HUES48 (cell line): ENCODE measurements around the gene KLRC4.

ENCODE experiments used
- H3K27ac ChIP-seq: one replicate; pipeline ENCODE4 v1.7.0; 2013; ENCODE audit warnings: low read depth, low read length, inconsistent platforms
- H3K27me3 ChIP-seq: 2 replicates; pipeline ENCODE4 v1.6.1; 2013; ENCODE audit warnings: mild to moderate bottlenecking, low read length; ENCODE audit not compliant: control insufficient read depth, insufficient read depth
- H3K36me3 ChIP-seq: 2 replicates; pipeline ENCODE4 v1.6.1; 2013; ENCODE audit warnings: low read length; ENCODE audit not compliant: control insufficient read depth, insufficient read depth
- H3K4me1 ChIP-seq: 2 replicates; pipeline ENCODE4 v1.6.1; 2013; ENCODE audit warnings: mild to moderate bottlenecking, low read length; ENCODE audit not compliant: control insufficient read depth, insufficient read depth
- H3K4me3 ChIP-seq: 2 replicates; pipeline ENCODE4 v1.5.1; 2013; ENCODE audit warnings: mild to moderate bottlenecking, low read depth, low read length
- H3K9ac ChIP-seq: 2 replicates; pipeline ENCODE4 v1.6.1; 2013; ENCODE audit warnings: mild to moderate bottlenecking, low read depth, low read length, moderate library complexity
- H3K9me3 ChIP-seq: 2 replicates; pipeline ENCODE4 v1.6.1; 2013; ENCODE audit warnings: low read length; ENCODE audit not compliant: control insufficient read depth, insufficient read depth

Gene KLRC4

GRCh38 chr12:10366875-10367274, 42.7 kb downstream of the KLRC4 start:
- Histone ChIP-seq H3K4me1 (peaks cover 47% of the 10 kb centered on the region), H3K27me3 (no peaks in the 10 kb centered on the region), H3K9ac (no peak overlapping the region), H3K9me3 (0 out of 2 replicates have a peak, but pooled peaks cover 4% of the 10 kb centered on the region), H3K27ac (no peak overlapping the region), H3K36me3 (no peaks in the 10 kb centered on the region), H3K4me3 (no peak overlapping the region)

DNA sequence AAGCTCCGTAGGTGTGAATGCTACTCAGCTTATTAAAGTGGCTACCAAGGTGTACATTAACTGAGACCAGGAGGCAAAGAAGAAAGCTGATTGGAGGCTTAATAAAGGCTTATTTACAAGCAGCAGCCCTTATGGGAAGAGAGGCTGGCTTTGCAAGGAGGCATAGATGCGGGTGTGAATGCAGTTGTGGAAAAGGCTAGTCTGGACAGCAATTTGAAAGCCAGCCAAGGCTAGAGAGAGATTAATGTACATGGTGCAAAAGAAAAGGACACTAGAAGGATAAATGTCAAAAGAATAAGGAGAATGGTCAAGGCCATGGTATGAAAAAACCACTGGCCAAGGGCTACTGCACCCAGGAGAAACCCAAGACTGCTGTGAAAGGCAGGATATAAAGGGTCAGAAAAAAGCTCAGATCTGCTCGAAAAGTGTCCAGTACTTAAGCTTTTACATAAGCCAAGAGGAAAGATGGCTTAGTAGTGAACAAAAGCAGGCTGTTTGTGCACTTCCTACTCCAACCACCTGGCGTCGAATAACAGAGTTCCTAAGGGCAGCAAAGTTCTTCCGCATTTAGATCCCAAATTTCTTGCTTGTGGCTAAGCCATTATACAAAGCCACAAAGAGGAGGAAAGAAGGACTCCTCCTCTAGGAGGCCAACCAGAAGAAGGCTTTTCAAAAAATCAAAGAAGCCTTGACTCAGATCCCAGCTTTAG, 43.7 kb downstream of the KLRC4 start:
- Histone ChIP-seq H3K4me3 (peak overlapping the region; percentile 63), H3K4me1 (peaks cover 50% of the 10 kb centered on the region), H3K27me3 (no peaks in the 10 kb centered on the region), H3K27ac (peak overlapping the region; percentile 65), H3K9me3 (0 out of 2 replicates have a peak, but pooled peaks cover 4% of the 10 kb centered on the region), H3K9ac (no peak overlapping the region), H3K36me3 (no peaks in the 10 kb centered on the region)

DNA sequence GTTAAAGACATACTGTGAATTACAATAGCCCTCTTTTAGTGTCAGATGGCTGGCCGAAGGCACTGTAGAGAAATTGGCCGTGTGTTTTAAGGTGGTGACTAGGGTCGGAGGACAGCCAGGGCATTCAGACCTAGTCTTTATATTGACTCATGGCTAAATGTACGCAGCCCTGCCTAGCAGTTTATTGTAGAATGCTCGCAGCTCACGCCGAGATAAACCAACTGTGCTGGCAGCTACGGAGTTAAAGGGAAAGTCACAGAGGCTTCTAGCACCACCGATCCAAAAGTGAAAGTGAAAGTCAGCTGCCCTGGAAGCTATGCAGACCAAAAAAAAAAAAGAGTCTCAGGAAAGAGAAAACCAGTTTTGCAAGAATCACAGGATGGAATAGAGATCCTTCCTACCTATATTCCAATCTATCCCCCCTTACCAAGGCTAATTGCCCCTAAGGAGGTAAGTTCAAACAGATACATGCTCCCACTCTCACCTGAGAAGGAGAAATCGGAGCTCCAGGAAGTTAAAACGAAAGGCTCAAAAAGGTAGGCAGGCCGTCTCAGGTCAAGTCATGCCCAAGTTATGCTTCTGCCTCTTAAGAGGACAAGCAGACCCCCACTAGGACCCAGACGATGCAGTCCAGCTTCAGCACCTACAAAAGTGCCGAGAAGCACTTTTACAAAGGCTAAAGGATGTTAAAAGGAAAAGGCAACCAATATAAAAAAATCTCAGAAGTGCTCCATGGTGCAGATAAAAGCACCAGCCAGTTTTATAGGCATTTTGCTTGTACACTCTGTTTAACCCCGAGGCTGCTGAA, 44.5 kb downstream of the KLRC4 start:
- Histone ChIP-seq H3K4me1 (peaks cover 53% of the 10 kb centered on the region), H3K4me3 (peak overlapping the region; percentile 63), H3K27ac (peak overlapping the region; percentile 65), H3K36me3 (no peaks in the 10 kb centered on the region), H3K9me3 (0 out of 2 replicates have a peak, but pooled peaks cover 4% of the 10 kb centered on the region), H3K27me3 (no peaks in the 10 kb centered on the region), H3K9ac (peak overlapping the region; percentile 56)

GRCh38 chr12:10363914-10364814, 45.4 kb downstream of the KLRC4 start:
- H3K9me3 ChIP-seq = 0 out of 2 replicates have a peak, but pooled peaks cover 4% of the 10 kb centered on the region
- peaks cover 56% of the 10 kb centered on the region for H3K4me1 ChIP-seq
- no peaks in the 10 kb centered on the region for H3K27me3 ChIP-seq
- peak overlapping the region; percentile 65 for H3K27ac ChIP-seq
- no peaks in the 10 kb centered on the region for H3K36me3 ChIP-seq
- H3K4me3 ChIP-seq = peak overlapping the region; percentile 63
- peak overlapping the region; percentile 26 for H3K9ac ChIP-seq

DNA sequence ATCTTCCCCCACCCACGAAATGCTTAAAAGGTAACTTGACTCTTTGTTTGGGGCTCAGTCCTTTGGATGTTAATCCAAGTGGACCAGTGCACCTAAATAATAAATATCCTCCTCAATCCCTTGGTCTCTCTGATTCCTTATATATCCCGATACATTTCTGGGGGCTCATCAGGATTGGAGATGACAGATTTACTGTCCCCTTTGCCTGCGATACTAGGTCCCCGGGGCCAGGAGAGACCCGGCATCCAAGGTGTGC, 46.0 kb downstream of the KLRC4 start:
- Histone ChIP-seq H3K36me3 (no peaks in the 10 kb centered on the region), H3K9me3 (0 out of 2 replicates have a peak, but pooled peaks cover 4% of the 10 kb centered on the region), H3K4me3 (peak overlapping the region; percentile 63), H3K27ac (no peak overlapping the region), H3K9ac (no peak overlapping the region), H3K27me3 (no peaks in the 10 kb centered on the region), H3K4me1 (peaks cover 56% of the 10 kb centered on the region)

GRCh38 chr12:10362828-10363657, 46.5 kb downstream of the KLRC4 start:
- Histone ChIP-seq H3K27me3 (no peaks in the 10 kb centered on the region), H3K36me3 (no peaks in the 10 kb centered on the region), H3K9ac (no peak overlapping the region), H3K4me1 (peaks cover 56% of the 10 kb centered on the region), H3K4me3 (no peak overlapping the region), H3K27ac (no peak overlapping the region), H3K9me3 (0 out of 2 replicates have a peak, but pooled peaks cover 4% of the 10 kb centered on the region)

DNA sequence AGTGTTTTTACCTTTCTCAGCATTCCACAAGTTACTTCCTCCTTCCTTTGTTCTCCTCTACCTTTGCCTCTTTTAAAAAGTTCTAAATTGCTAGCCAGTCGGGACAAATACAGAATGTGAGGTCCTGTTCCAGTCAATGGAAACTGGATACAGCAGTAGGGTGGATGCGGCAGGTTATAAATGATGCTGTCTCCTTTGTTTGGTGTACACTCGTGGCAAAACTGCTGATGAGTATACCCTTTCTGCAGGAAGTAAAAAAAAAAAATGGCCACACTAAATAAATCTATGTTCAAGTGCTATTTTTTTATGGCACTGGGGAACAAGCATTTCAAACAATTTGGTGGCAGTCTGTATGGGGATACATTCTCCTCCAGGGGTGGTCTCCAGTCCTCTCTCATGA, 47.2 kb downstream of the KLRC4 start:
- Histone ChIP-seq H3K4me3 (no peak overlapping the region), H3K36me3 (no peaks in the 10 kb centered on the region), H3K27ac (no peak overlapping the region), H3K9ac (no peak overlapping the region), H3K4me1 (peaks cover 56% of the 10 kb centered on the region), H3K9me3 (0 out of 2 replicates have a peak, but pooled peaks cover under 1% of the 10 kb centered on the region), H3K27me3 (no peaks in the 10 kb centered on the region)

GRCh38 chr12:10361622-10362021, 47.9 kb downstream of the KLRC4 start:
- peaks cover 56% of the 10 kb centered on the region for H3K4me1 ChIP-seq
- no peaks in the 10 kb centered on the region for H3K36me3 ChIP-seq
- H3K4me3 ChIP-seq = peak overlapping the region; percentile 20; the same call in 1 of the 2 replicates
- H3K9me3 ChIP-seq = no peaks in the 10 kb centered on the region
- H3K9ac ChIP-seq = peak overlapping the region; percentile 70; the same call in 1 of the 2 replicates
- H3K27me3 ChIP-seq = no peaks in the 10 kb centered on the region
- peak overlapping the region; percentile 83 for H3K27ac ChIP-seq

- H3K27me3 ChIP-seq = no peaks in the 10 kb centered on the region
- no peaks in the 10 kb centered on the region for H3K9me3 ChIP-seq
- H3K4me3 ChIP-seq = no peak overlapping the region
- peak overlapping the region; percentile 70; the same call in 1 of the 2 replicates for H3K9ac ChIP-seq
- peaks cover 52% of the 10 kb centered on the region for H3K4me1 ChIP-seq
- H3K36me3 ChIP-seq = no peaks in the 10 kb centered on the region
- H3K27ac ChIP-seq = peak overlapping the region; percentile 83
Measured at GRCh38 chr12:10361084-10361483, 48.5 kb downstream of the KLRC4 start.

GRCh38 chr12:10358969-10359368, 50.6 kb downstream of the KLRC4 start:
- Histone ChIP-seq H3K4me1 (peaks cover 36% of the 10 kb centered on the region), H3K36me3 (no peaks in the 10 kb centered on the region), H3K9ac (no peak overlapping the region), H3K9me3 (no peaks in the 10 kb centered on the region), H3K27ac (no peak overlapping the region), H3K4me3 (no peak overlapping the region), H3K27me3 (no peaks in the 10 kb centered on the region)
